ENCODE results near the gene ZNF521. TPM values are rescaled to one million over a fixed set of nuclear protein-coding genes. Genes with fewer than 3 reads are reported as not detected.
"Not testable (repeated sequence)": the region's sequence is repeated elsewhere in the genome, so short reads cannot be mapped to it uniquely, and the experiment has no call there.

Gene ZNF521
- total RNA-seq, 1 donor from 2014 or later, result not detected

DNA sequence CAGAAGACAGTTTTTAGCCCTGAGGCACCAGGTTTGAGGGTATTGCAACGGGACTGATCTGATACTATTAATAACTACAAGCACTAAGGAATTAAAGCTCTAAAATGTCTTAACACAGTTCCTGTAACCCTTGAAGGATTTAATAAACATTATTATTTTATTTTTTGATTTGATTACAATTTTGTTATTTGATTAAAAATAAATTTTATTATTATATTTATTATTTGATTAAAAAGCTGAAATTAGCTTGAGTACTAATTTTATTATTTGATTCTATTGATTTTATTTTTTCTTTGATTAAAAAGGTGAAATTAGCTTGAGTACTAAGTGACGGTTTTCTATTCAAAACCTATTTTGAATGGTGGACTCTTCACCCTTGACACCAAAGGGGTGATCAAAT is 307.3 kb downstream of the ZNF521 start:
- H3K27ac Mint-ChIP-seq, result no peak overlapping the region

GRCh38 chr18:25043104-25043503 is 308.9 kb downstream of the ZNF521 start:
- Mint-ChIP-seq H3K27ac (no peak overlapping the region), H3K36me3 (ENCODE audit: low read depth) (no peaks in the 10 kb centered on the region), H3K9me3 (no peaks in the 10 kb centered on the region), H3K4me1 (ENCODE audit: low read depth) (no peaks in the 10 kb centered on the region), H3K27me3 (ENCODE audit: low read depth) (no peaks in the 10 kb centered on the region), H3K4me3 (ENCODE audit: low read depth) (no peak overlapping the region)
- no peak for DNase-seq (ENCODE audit: low spot score)
- intact Hi-C loops (cut with micrococcal nuclease), result no loop called here

More for the DNA sequence above, 307.3 kb downstream of the ZNF521 start:
- H3K27me3 Mint-ChIP-seq (ENCODE audit: low read depth), result no peaks in the 10 kb centered on the region
- intact Hi-C loops (cut with micrococcal nuclease), result no loop called here
- no peak overlapping the region for H3K4me3 Mint-ChIP-seq (ENCODE audit: low read depth)
- no peak for DNase-seq (ENCODE audit: low spot score)
- H3K4me1 Mint-ChIP-seq (ENCODE audit: low read depth), result no peaks in the 10 kb centered on the region
- no peaks in the 10 kb centered on the region for H3K9me3 Mint-ChIP-seq
- H3K36me3 Mint-ChIP-seq (ENCODE audit: low read depth), result no peaks in the 10 kb centered on the region

GRCh38 chr18:25042641-25043051 is 309.3 kb downstream of the ZNF521 start:
- Mint-ChIP-seq H3K27ac (no peak overlapping the region), H3K4me1 (ENCODE audit: low read depth) (no peaks in the 10 kb centered on the region), H3K27me3 (ENCODE audit: low read depth) (no peaks in the 10 kb centered on the region), H3K36me3 (ENCODE audit: low read depth) (no peaks in the 10 kb centered on the region), H3K9me3 (no peaks in the 10 kb centered on the region), H3K4me3 (ENCODE audit: low read depth) (no peak overlapping the region)
- intact Hi-C loops (cut with micrococcal nuclease), result no loop called here
- DNase-seq (ENCODE audit: low spot score), result no peak

DNA sequence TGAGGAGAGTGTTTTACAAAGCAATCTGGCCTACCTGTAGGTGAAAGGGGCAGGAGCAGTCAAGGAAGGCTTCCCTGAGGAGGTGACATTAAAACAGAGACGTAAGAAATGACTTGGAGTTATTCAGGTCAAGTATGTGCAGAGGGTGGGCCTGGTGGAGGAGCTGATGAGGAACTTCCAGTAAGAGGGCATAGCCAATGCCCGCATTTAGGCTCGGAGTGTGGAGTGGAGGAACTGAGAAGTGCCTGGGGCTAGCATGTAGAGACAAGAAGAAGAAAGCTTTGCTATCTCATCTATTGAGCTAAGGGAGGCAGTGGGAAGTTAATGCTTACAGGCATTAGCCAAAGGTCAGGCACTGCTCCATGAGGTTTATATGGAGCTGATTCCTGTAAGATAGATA is 312.2 kb downstream of the ZNF521 start:
- H3K27me3 Mint-ChIP-seq (ENCODE audit: low read depth), result no peaks in the 10 kb centered on the region
- intact Hi-C loops (cut with micrococcal nuclease), result no loop called here
- H3K36me3 Mint-ChIP-seq (ENCODE audit: low read depth), result no peaks in the 10 kb centered on the region
- DNase-seq (ENCODE audit: low spot score), result no peak
- no peaks in the 10 kb centered on the region for H3K9me3 Mint-ChIP-seq
- no peak overlapping the region for H3K27ac Mint-ChIP-seq
- no peak overlapping the region for H3K4me3 Mint-ChIP-seq (ENCODE audit: low read depth)
- H3K4me1 Mint-ChIP-seq (ENCODE audit: low read depth), result no peaks in the 10 kb centered on the region

DNA sequence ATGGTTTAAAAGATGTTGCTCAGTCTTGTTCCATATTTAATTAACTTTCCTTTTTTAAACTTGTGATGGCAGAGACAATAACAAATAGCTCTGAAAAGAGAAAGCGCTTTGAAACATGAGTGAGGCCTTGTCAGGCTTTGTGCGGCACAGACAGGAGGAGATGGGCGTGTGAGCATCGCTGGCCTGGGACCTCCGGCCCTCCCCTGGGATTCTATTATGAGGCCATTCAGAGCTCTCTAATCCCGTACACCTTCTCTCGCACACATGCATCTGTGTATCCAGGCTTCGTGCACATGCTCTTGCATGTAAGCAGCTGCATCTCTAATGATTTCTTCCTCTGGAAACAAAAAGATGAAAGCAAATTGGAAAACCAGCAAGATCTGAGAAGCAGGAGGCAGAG is 313.7 kb downstream of the ZNF521 start:
- Mint-ChIP-seq H3K9me3 (no peaks in the 10 kb centered on the region), H3K36me3 (ENCODE audit: low read depth) (no peaks in the 10 kb centered on the region), H3K4me1 (ENCODE audit: low read depth) (no peaks in the 10 kb centered on the region), H3K27ac (no peak overlapping the region), H3K4me3 (ENCODE audit: low read depth) (no peak overlapping the region), H3K27me3 (ENCODE audit: low read depth) (no peaks in the 10 kb centered on the region)
- intact Hi-C loops (cut with micrococcal nuclease), result no loop called here
- DNase-seq (ENCODE audit: low spot score), result no peak

DNA sequence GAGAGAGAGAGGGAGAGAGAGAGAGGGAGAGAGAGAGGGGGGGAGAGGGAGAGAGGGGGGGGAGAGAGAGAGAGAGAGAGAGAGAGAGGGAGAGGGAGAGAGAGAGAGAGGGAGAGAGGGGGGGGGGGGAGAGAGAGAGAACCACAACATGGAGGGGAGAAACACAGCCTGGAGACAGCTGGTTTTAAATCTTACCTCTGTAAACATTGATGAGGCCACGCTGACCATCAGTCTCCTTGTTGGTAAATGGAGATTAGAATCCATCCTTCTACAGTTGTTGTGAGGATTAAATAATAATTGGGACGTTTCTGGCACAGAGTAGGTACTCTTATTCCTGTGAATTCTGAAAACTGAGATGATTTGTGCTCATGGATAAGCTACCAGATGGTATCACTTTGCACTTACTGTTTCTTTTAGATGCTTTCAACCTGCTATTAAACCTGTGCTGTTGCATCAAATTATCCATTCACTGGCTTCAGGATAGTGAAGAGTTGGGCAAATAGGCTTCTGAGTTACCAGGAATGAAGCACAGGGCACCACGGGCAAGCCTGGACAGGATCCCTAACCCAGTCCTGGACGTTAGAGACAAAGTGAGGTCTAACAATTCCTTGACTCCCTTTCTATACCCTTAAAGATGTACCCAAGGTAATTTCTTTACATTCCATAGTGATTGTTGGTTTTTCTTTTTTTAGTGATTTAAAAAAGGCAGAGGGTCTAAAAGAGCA is 318.1 kb downstream of the ZNF521 start:
- no peaks in the 10 kb centered on the region for H3K4me1 Mint-ChIP-seq (ENCODE audit: low read depth)
- peaks cover 4% of the 10 kb centered on the region for H3K9me3 Mint-ChIP-seq
- H3K27ac Mint-ChIP-seq, result no peak overlapping the region
- intact Hi-C loops (cut with micrococcal nuclease), result no loop called here
- no peaks in the 10 kb centered on the region for H3K27me3 Mint-ChIP-seq (ENCODE audit: low read depth)
- DNase-seq (ENCODE audit: low spot score), result no peak
- H3K36me3 Mint-ChIP-seq (ENCODE audit: low read depth), result no peaks in the 10 kb centered on the region
- no peak overlapping the region for H3K4me3 Mint-ChIP-seq (ENCODE audit: low read depth)

DNA sequence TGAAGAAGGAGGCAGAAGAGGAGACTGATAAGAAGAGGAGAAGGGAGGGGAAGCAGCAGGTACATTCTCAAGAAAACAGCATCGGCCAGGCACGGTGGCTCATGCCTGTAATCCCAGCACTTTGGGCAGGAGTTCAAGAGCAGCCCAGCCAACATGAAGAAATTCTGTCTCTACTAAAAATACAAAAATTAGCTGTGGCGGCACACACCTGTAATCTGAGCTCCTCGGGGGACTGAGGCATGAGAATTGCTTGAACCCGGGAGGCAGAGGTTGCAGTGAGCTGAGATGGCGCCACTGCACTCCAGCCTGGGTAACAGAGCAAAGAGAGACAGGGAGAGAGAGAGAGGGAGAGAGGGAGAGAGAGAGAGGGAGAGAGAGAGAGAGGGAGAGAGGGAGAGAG is 318.8 kb downstream of the ZNF521 start:
- H3K27ac Mint-ChIP-seq, result not testable (repeated sequence)

GRCh38 chr18:25029802-25030201 is 322.2 kb downstream of the ZNF521 start:
- no peaks in the 10 kb centered on the region for H3K36me3 Mint-ChIP-seq (ENCODE audit: low read depth)

More for the DNA sequence above, 318.8 kb downstream of the ZNF521 start:
- H3K4me3 Mint-ChIP-seq (ENCODE audit: low read depth); H3K27me3 Mint-ChIP-seq (ENCODE audit: low read depth); DNase-seq (ENCODE audit: low spot score); intact Hi-C loops (cut with micrococcal nuclease); H3K4me1 Mint-ChIP-seq (ENCODE audit: low read depth); H3K9me3 Mint-ChIP-seq; H3K36me3 Mint-ChIP-seq (ENCODE audit: low read depth): not testable (repeated sequence)

DNA sequence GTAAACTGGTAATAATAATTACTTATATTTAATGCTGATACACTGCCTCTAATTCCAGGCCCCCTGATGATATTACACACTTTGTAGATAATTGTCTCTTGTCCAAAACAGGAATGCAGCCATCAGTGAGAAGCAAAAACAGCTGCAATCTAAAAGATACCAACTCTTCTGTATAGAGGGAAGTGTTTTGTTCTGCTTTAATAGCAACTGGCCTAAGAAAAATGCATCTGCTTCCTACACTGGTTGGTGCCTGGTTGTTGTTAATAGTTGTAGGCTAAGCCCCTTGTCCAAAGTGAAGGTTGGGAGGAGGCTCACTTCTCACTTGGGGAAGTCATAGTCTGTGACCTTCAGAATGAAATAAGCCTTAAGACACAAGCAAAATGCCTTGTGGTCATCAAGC is 332.0 kb downstream of the ZNF521 start:
- no peak overlapping the region for H3K4me3 Mint-ChIP-seq (ENCODE audit: low read depth)
- no peak overlapping the region for H3K27ac Mint-ChIP-seq
- intact Hi-C loops (cut with micrococcal nuclease), result no loop called here
- H3K27me3 Mint-ChIP-seq (ENCODE audit: low read depth), result no peaks in the 10 kb centered on the region
- H3K36me3 Mint-ChIP-seq (ENCODE audit: low read depth), result no peaks in the 10 kb centered on the region
- peaks cover 2% of the 10 kb centered on the region for H3K9me3 Mint-ChIP-seq
- no peaks in the 10 kb centered on the region for H3K4me1 Mint-ChIP-seq (ENCODE audit: low read depth)
- DNase-seq (ENCODE audit: low spot score), result no peak

More at GRCh38 chr18:25029802-25030201, 322.2 kb downstream of the ZNF521 start:
- intact Hi-C loops (cut with micrococcal nuclease), result no loop called here
- H3K4me3 Mint-ChIP-seq (ENCODE audit: low read depth), result no peak overlapping the region
- DNase-seq (ENCODE audit: low spot score), result no peak
- H3K9me3 Mint-ChIP-seq, result peaks cover 4% of the 10 kb centered on the region
- H3K27ac Mint-ChIP-seq, result no peak overlapping the region
- no peaks in the 10 kb centered on the region for H3K27me3 Mint-ChIP-seq (ENCODE audit: low read depth)
- no peaks in the 10 kb centered on the region for H3K4me1 Mint-ChIP-seq (ENCODE audit: low read depth)

DNA sequence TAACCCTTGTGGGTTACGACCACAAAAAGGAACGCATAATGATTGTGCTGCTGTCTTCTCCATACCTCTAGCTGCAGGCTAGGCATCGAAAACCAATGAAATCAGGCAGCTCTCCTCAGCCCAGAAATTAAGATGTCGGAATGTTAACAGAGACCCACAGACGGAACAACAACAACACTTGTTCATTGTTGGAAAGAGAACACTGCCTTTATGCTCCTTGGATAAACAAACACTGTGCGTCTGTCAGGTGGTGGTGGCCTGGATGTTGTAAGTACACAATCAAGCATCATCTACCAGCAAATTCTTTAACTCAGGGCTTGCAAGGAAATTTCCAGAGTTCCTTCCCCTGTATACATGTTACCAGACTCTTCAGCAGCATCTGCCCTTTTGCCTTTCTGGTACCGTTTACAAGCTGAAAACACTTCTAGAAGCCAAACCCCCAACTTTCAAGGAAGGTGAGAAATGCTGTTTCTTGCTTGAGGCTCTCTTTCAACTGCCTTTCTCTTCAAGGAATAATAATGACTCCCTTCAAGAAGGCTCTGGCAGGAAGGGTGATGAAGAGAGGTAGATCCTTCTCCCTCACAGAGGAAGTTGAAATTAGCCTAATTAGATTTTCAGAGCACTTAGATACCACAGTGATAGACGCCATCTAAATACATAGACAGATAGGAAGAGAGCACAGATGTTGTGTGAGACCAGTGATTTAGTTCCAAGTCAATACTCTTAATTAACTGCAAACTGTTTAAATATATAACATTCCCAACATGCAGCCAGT is 332.7 kb downstream of the ZNF521 start:
- Mint-ChIP-seq H3K27ac (no peak overlapping the region), H3K9me3 (peaks cover 4% of the 10 kb centered on the region), H3K36me3 (ENCODE audit: low read depth) (no peaks in the 10 kb centered on the region), H3K4me1 (ENCODE audit: low read depth) (no peaks in the 10 kb centered on the region), H3K27me3 (ENCODE audit: low read depth) (no peaks in the 10 kb centered on the region), H3K4me3 (ENCODE audit: low read depth) (no peak overlapping the region)
- DNase-seq (ENCODE audit: low spot score), result no peak
- intact Hi-C loops (cut with micrococcal nuclease), result no loop called here

GRCh38 chr18:25016666-25017065 is 335.3 kb downstream of the ZNF521 start:
- no peak overlapping the region for H3K27ac Mint-ChIP-seq
- H3K36me3 Mint-ChIP-seq (ENCODE audit: low read depth), result no peaks in the 10 kb centered on the region
- DNase-seq (ENCODE audit: low spot score), result no peak
- no peaks in the 10 kb centered on the region for H3K4me1 Mint-ChIP-seq (ENCODE audit: low read depth)
- no peak overlapping the region for H3K4me3 Mint-ChIP-seq (ENCODE audit: low read depth)
- peaks cover 4% of the 10 kb centered on the region for H3K9me3 Mint-ChIP-seq
- no peaks in the 10 kb centered on the region for H3K27me3 Mint-ChIP-seq (ENCODE audit: low read depth)
- intact Hi-C loops (cut with micrococcal nuclease), result no loop called here

GRCh38 chr18:25016181-25016580 is 335.8 kb downstream of the ZNF521 start:
- intact Hi-C loops (cut with micrococcal nuclease), result no loop called here

More at GRCh38 chr18:25016181-25016580, 335.8 kb downstream of the ZNF521 start:
- Mint-ChIP-seq H3K27ac (no peak overlapping the region), H3K4me1 (ENCODE audit: low read depth) (no peaks in the 10 kb centered on the region), H3K27me3 (ENCODE audit: low read depth) (no peaks in the 10 kb centered on the region), H3K36me3 (ENCODE audit: low read depth) (no peaks in the 10 kb centered on the region), H3K9me3 (peaks cover 4% of the 10 kb centered on the region), H3K4me3 (ENCODE audit: low read depth) (no peak overlapping the region)
- no peak for DNase-seq (ENCODE audit: low spot score)

Measured in activated T-helper 2 cell treated with anti-CD3 and anti-CD28 coated beads, Interferon-gamma antibody, Interleukin-2, Interleukin-4, amounts not matched to agents 10 μg/mL and 5 μg/mL and 100 μg/mL, durations not matched to agents 14 hours and 24 hours and 36 hours (primary cell).